A549 (cell line): ENCODE measurements around the gene TXLNG. TPM values are rescaled to one million over a fixed set of nuclear protein-coding genes. Genes with fewer than 3 reads are reported as not detected.

Source experiments
- ATAC-seq, 2 experiments: fragments of 200-7000 bp in 1 of 2; fragments of >200 bp in 1 of 2; cut with Nextera tagmentation in 1 of 2; cut with Tn5 transposase in 1 of 2; 3 replicates each; pipeline versions ENCODE4 v1.8.0 to v1.9.1; 2018 to 2020; ENCODE audit warnings: mild to moderate bottlenecking in 1 of 2, moderate library complexity in 1 of 2
- CTCF ChIA-PET: fragments of 300-600 bp; sonication (Branson Sonifier 250); formaldehyde crosslinking; extraction: SDS; loops from one replicate; lab custom pipeline; 2021; ENCODE audit warnings: antibody characterized with exemption, inconsistent platforms; lab: Yijun Ruan, JAX
- POLR2A ChIA-PET: fragments of 350-600 bp; formaldehyde crosslinking; extraction: SDS; loops from one replicate; lab custom pipeline; 2021; ENCODE audit warnings: antibody characterized with exemption, inconsistent platforms; lab: Yijun Ruan, JAX
- DNase-seq, 2 experiments: peaks; one replicate each; pipeline versions ENCODE4 v3.0.0 to v3.0.0-alpha.2; 2011 to 2016; ENCODE audit warnings: low read depth in 1 of 2, low spot score in 1 of 2
- FAIRE-seq: peaks from 2 replicates; lab custom pipeline; 2011; peaks lifted over from hg19 to GRCh38; lab: Jason Lieb, UNC
- H3K27ac ChIP-seq, 2 experiments: fragments of >200 bp; sonication (Bioruptor Twin); formaldehyde crosslinking; 3 replicates each; pipeline ENCODE4 v1.5.1; 2016 to 2017
- H3K4me1 ChIP-seq: fragments of >200 bp; sonication (Bioruptor Twin); formaldehyde crosslinking; 3 replicates; pipeline ENCODE4 v1.6.1; 2016
- H3K4me2 ChIP-seq: fragments of >200 bp; sonication (Bioruptor Twin); formaldehyde crosslinking; 3 replicates; pipeline ENCODE4 v1.6.1; 2016
- H3K4me3 ChIP-seq: fragments of >200 bp; sonication (Bioruptor Twin); formaldehyde crosslinking; 3 replicates; pipeline ENCODE4 v1.5.1; 2016
- H3K9me3 ChIP-seq: fragments of >200 bp; sonication (Bioruptor Twin); formaldehyde crosslinking; 3 replicates; pipeline ENCODE4 v1.6.1; 2016
- BCL3 ChIP-seq: fragments of >200 bp; sonication (Bioruptor Twin); formaldehyde crosslinking; IDR thresholded peaks from 3 replicates; pipeline ENCODE4 v1.6.1; 2016
- CHD4 ChIP-seq: fragments of 200-600 bp; sonication (generic); IDR thresholded peaks from 2 replicates; pipeline ENCODE4 v1.6.1; 2016; ENCODE audit warnings: antibody characterized with exemption, mild to moderate bottlenecking, borderline replicate concordance
- CTCF ChIP-seq: fragments of >200 bp; sonication (Bioruptor Twin); formaldehyde crosslinking; IDR thresholded peaks from 3 replicates; pipeline ENCODE4 v1.5.1; 2016
- E2F6 ChIP-seq: IDR thresholded peaks from 2 replicates; pipeline ENCODE4 v1.6.1; 2012; ENCODE audit warnings: low read depth, borderline replicate concordance
- HDAC2 ChIP-seq: fragments of 200-600 bp; sonication (generic); IDR thresholded peaks from 2 replicates; pipeline ENCODE4 v1.6.1; 2016
- KDM1A ChIP-seq: fragments of 200-600 bp; sonication (generic); IDR thresholded peaks from 2 replicates; pipeline ENCODE4 v1.6.1; 2016; ENCODE audit warnings: low read depth, mild to moderate bottlenecking
- KDM5A ChIP-seq: fragments of 200-600 bp; sonication (generic); IDR thresholded peaks from 2 replicates; pipeline ENCODE4 v1.6.1; 2016; ENCODE audit warnings: antibody characterized with exemption, mild to moderate bottlenecking
- NR3C1 ChIP-seq: fragments of >200 bp; sonication (Bioruptor Twin); formaldehyde crosslinking; IDR thresholded peaks from 3 replicates; pipeline ENCODE4 v1.6.1; 2017
- POLR2AphosphoS2 ChIP-seq: conservative IDR thresholded peaks from 2 replicates; pipeline ENCODE4 v1.6.1; 2012; ENCODE audit warnings: low read length, improper control_type of control experiment, inconsistent platforms
- RAD21 ChIP-seq, 2 experiments: fragments of >200 bp in 1 of 2; sonication (Bioruptor Twin) in 1 of 2; formaldehyde crosslinking in 1 of 2; IDR thresholded peaks in 1 of 2; conservative IDR thresholded peaks in 1 of 2; 2 replicates in 1 of 2; 3 replicates in 1 of 2; pipeline ENCODE4 v1.6.1; 2012 to 2018; ENCODE audit warnings: inconsistent platforms in 1 of 2
- RNF2 ChIP-seq: fragments of 200-600 bp; sonication (generic); IDR thresholded peaks from 2 replicates; pipeline ENCODE4 v1.6.1; 2016; ENCODE audit warnings: low read depth, mild to moderate bottlenecking, antibody characterized with exemption, moderate library complexity, borderline replicate concordance
- SREBF2 ChIP-seq: fragments of 450-650 bp; IDR thresholded peaks from 2 replicates; pipeline ENCODE4 v1.6.1; 2014; ENCODE audit warnings: mild to moderate bottlenecking, moderate library complexity
- TFCP2L1 ChIP-seq: fragments of 250-450 bp; sonication (Bioruptor Pico); IDR thresholded peaks from 2 replicates; pipeline ENCODE4 v1.5.0; 2021; ENCODE audit warnings: mild to moderate bottlenecking
- TP53 ChIP-seq: fragments of 250-450 bp; sonication (Bioruptor Pico); IDR thresholded peaks from 2 replicates; pipeline ENCODE4 v1.5.0; 2021; ENCODE audit warnings: mild to moderate bottlenecking, moderate library complexity
- ZC3H11A ChIP-seq: fragments of 450-650 bp; IDR thresholded peaks from 2 replicates; pipeline ENCODE4 v1.6.1; 2014; ENCODE audit warnings: antibody characterized with exemption, mild to moderate bottlenecking
- ZFP36 ChIP-seq: fragments of 450-650 bp; IDR thresholded peaks from 2 replicates; pipeline ENCODE4 v1.6.1; 2014; ENCODE audit warnings: borderline replicate concordance; ENCODE audit not compliant: partially characterized antibody
- ZNF302 ChIP-seq: fragments of 250-450 bp; sonication (Bioruptor Pico); IDR thresholded peaks from 2 replicates; pipeline ENCODE4 v1.9.0; 2021; ENCODE audit warnings: inconsistent platforms, mild to moderate bottlenecking, moderate library complexity
- WGBS: methylation state at CpG from one replicate; pipeline ENCODE4 v1.1.6; 2017; ENCODE audit errors: missing lambda C conversion rate; 5-methylcytosine and 5-hydroxymethylcytosine counted together
- polyA plus RNA-seq, 4 experiments: library from polyadenylated mRNA; depleted of rRNA in 3 of 4; stranded (reverse); fragments of >200 nt; fragmentation: RNase III in 1 of 4; extraction: RNeasy Plus Mini Kit Qiagen cat#74134 plus additional on column Dnase treatment in 1 of 4; gene quantifications; 2 replicates in 3 of 4; 3 replicates in 1 of 4; pipeline ENCODE4 v1.2.3, GENCODE V29; 2011 to 2017
- TF ChIP-seq, protein P1 (sequence below): fragments of 250-450 bp; sonication (Bioruptor Pico); IDR thresholded peaks from 2 replicates; pipeline ENCODE4 v1.5.0; 2020; ENCODE audit warnings: low read depth, mild to moderate bottlenecking, moderate library complexity
- TF ChIP-seq, protein P2 (sequence below): IDR thresholded peaks from 2 replicates; pipeline ENCODE4 v1.6.1; 2012

The TXLNG gene
- polyA plus RNA-seq, 2 of the 4 experiments (the other 2 are of a cell fraction) = 16.0 to 36.8 TPM

DNA sequence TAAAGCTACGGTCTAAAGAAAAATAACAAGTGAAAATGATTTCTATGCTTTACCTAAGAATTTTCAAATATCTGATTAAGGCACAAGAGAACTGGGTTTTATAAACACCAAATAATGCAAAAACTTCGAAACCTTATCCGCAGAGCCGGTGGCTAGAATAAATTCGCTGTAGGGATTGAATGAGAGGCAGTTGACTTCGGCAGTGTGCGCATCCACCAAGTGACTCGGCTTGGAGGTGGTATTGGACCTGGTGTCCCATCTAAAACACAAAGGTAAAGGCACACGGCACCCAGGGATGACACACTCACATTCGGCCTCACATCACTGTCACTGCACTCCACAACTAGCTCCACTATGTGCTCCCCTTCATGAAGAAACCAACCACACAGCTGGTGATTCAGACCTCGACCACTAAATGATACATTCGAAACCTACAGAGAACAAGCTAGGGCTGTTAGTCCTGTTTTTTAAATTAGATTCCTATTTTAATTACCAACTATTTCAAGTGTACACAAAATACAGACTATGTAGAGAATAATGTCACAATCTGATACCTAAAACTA lies 66.4 kb downstream of the TXLNG start:
- 93% methylated on average over 11 of the region's 12 CpGs for WGBS
- Histone ChIP-seq H3K9me3 (no peaks in the 10 kb centered on the region), H3K4me1 (no peaks in the 10 kb centered on the region; the same call in 2 of the 3 replicates), H3K4me2 (no peak overlapping the region), H3K4me3 (no peak overlapping the region), H3K27ac (no peak overlapping the region)
- DNase-seq (no peak), ATAC-seq (no peak), FAIRE-seq (peak; percentile 39)
- CTCF ChIA-PET = interaction anchor here (0.9 to 2.3 kb wide), 2 partner anchors 26 to 30 kb away, joined by 4 to 5 read pairs; no protein-coding TSS in a partner anchor
- TF ChIP-seq TFCP2L1 (CRISPR knock-in tag) = no peak
- no peak for TF ChIP-seq SREBF2
- no peak for TF ChIP-seq HDAC2
- TF ChIP-seq, protein P1, sequence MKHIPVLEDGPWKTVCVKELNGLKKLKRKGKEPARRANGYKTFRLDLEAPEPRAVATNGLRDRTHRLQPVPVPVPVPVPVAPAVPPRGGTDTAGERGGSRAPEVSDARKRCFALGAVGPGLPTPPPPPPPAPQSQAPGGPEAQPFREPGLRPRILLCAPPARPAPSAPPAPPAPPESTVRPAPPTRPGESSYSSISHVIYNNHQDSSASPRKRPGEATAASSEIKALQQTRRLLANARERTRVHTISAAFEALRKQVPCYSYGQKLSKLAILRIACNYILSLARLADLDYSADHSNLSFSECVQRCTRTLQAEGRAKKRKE = no peak
- TF ChIP-seq CHD4 = no peak
- TF ChIP-seq ZFP36 = no peak
- no peak for TF ChIP-seq KDM1A
- no peak for TF ChIP-seq POLR2AphosphoS2
- no peak for TF ChIP-seq ZNF302
- no peak for TF ChIP-seq CTCF
- POLR2A ChIA-PET = no interaction called here

- H3K9me3 ChIP-seq = no peaks in the 10 kb centered on the region
- POLR2A ChIA-PET = no interaction called here
- H3K4me2 ChIP-seq = no peak overlapping the region
- no peak for FAIRE-seq
- ATAC-seq = no peak
- no peak for DNase-seq
- WGBS = 81% methylated on average over 3 of the region's 3 CpGs
- CTCF ChIA-PET = interaction anchor here (2.3 kb wide), 1 partner anchor 29 kb away, joined by 5 read pairs; no protein-coding TSS in a partner anchor
- TF ChIP-seq KDM5A (no peak), BCL3 (no peak), E2F6 (no peak), ZC3H11A (no peak), RNF2 (no peak), RAD21 (conservative IDR thresholded peaks at IDR 0.05 in 1 of 2, IDR thresholded peaks at IDR 0.05 in 1 of 2) (no peak), TP53 (CRISPR knock-in tag) (no peak), NR3C1 (no peak)
- TF ChIP-seq, protein P2, sequence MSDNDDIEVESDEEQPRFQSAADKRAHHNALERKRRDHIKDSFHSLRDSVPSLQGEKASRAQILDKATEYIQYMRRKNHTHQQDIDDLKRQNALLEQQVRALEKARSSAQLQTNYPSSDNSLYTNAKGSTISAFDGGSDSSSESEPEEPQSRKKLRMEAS = no peak
- H3K4me1 ChIP-seq = no peaks in the 10 kb centered on the region; the same call in 2 of the 3 replicates
- H3K27ac ChIP-seq = no peak overlapping the region
- no peak overlapping the region for H3K4me3 ChIP-seq
These were observed 67.3 kb downstream of the TXLNG start for GRCh38 chrX:16853537-16853936.
